ENCODE data around the gene TIMP2.

DNA sequence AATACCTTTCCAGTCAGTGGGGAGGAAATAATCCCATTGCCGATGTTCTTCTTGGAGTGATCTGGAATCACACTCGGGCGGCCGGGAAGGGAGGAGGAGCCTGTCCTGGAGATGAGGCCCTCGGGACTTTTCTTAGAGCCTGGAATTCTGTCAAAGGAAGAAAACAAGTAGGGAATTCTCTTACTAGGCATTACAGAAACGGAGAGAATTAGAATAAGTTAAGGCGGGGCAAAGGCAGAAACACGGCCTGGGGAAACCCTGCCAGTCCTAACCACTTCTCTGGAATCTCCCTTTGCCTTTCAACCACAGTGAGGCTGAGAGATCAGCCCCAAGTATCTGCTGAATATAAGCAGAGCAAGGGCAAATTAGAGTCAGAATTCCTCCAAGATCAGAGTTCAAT lies 112.3 kb downstream of the TIMP2 start:
- TF ChIP-seq, protein P1, sequence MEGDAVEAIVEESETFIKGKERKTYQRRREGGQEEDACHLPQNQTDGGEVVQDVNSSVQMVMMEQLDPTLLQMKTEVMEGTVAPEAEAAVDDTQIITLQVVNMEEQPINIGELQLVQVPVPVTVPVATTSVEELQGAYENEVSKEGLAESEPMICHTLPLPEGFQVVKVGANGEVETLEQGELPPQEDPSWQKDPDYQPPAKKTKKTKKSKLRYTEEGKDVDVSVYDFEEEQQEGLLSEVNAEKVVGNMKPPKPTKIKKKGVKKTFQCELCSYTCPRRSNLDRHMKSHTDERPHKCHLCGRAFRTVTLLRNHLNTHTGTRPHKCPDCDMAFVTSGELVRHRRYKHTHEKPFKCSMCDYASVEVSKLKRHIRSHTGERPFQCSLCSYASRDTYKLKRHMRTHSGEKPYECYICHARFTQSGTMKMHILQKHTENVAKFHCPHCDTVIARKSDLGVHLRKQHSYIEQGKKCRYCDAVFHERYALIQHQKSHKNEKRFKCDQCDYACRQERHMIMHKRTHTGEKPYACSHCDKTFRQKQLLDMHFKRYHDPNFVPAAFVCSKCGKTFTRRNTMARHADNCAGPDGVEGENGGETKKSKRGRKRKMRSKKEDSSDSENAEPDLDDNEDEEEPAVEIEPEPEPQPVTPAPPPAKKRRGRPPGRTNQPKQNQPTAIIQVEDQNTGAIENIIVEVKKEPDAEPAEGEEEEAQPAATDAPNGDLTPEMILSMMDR (IDR thresholded peaks at IDR 0.05; ENCODE audit: low read depth, low read length): no peak
- no peak for TF ChIP-seq EZH2phosphoT487 (IDR thresholded peaks at IDR 0.05; ENCODE audit: low read depth)

Data from OCI-LY3 (cell line).